ENCODE data around the gene OLFM1.
"Not testable (repeated sequence)": the region's sequence is repeated elsewhere in the genome, so short reads cannot be mapped to it uniquely, and the experiment has no call there.

OLFM1 gene

DNA sequence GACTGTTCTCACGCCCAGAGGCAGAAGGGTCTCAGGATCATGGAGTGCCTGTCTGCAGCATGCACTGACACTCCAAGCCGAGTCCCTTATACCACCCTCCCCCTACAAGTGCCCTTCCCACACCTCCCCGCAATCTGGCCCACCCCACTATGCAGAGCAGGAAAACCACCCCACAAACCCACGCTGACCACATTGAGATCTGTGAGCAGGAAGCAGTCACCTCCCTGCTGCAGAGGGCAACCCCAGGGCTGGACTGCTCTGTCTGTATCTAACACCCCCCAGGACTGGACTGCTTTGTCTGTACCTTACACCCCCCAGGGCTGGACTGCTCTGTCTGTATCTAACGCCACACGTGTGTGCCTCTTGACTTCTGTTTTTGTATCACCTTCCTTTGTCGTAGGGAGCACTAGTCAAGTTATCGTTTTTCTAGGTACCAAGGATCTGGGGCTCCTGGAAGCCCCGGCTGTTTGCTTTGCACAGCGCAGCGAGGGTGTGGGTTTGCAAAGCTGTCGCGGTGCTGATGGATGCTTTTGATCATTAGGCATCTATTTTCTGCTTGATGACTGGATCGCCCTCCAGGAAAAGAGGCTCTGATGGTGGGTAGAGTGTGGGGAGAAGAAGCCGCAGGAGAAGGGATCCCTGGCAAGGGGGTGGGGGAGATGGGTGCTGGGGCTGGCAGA is 21.5 kb downstream of the OLFM1 start:
- no peak for DNase-seq

DNA sequence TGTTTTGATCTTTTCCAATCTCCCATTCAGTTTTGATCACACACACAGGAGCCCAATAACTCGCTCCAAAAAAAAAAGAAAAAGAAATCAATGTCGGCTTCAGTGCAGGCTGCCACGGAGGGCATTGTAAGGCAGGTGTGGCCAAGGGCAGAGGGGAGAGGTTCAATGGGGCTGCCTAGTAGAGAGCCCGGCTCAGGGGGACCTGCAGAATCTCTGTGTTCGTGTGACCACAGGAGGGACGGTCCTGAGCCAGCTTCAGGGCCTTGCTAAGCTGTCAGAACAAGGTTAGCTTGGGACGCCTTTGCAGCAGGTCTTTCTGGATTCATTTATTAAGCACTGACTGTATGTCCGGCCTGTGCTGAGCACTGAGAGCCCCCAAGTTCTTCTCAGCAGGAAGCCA is 22.2 kb downstream of the OLFM1 start:
- no peak for DNase-seq

DNA sequence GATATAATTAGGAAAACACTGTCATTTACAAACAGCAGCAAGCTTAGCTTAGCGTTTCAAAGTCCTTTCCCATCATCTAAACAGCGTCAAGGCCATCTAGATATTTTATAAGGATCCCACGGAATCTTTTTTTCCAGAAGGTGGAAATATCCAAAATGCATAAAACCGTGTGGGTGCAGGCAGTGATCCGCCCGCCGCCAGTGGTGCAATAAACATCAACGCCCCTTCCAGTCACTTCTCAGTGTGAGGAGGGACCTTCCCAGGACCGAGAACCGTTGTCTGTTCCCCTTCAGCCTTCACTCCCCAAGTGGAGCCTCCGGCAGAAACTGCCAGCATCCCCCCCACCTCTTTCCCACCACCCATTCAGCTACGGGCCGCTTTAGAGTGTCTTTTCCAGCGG is 22.9 kb downstream of the OLFM1 start:
- no peak for DNase-seq

DNA sequence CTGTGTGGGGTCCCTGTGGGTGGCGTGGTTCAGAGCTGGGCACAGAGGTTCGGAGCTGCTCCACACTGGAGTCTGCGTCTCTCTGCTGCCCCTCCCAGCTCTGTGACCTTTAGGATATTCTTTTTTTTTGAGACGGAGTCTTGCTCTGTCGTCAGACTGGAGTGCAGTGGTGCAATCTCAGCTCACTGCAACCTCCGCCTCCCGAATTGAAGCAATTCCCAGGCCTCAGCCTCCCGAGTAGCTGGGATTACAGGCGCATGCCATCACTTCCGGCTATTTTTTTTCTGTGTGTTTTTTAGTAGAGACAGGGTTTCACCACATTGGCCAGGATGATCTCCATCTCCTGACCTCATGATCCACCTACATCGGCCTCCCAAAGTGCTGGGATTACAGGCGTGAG is 24.1 kb downstream of the OLFM1 start:
- DNase-seq = not testable (repeated sequence)

DNA sequence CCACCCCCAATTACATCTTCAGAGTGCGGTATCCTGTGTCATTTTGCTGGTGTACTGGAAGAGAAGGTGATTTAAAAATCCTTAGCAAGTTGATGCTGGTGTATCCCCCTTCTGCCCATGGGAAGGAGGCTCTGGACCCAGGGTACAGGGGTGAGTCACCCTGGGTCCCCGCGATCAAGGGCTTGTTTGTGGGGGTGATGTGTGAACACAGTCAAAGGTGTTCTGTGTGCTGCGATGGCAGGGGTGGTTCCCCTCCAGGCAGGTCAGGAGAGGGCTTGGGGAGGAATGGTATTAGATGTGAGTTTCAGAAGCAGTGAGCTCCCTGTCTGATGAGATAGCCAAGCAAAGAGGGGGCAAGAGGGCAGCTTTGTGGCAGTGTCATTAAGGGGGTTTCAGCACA is 28.9 kb downstream of the OLFM1 start:
- DNase-seq = no peak

DNA sequence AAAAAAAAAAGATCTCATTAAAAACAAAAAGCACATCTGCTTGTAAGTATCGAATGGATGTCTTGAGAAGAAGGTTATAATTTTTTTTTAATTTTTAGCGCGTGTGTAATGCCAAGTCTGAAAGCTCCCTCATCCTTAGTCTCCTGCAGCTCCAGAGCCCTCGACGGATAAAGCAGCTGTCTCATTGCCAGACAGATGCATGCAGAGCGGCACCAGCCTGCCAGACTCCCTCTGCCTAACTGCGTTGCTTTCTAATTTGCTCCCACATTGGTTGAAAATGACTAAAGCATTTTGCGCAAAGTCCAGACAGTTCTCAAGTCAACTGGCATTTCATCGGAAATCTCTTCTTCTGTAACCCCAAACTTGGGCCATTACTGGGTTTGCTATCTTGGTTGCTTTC is 29.4 kb downstream of the OLFM1 start:
- no peak for DNase-seq

DNA sequence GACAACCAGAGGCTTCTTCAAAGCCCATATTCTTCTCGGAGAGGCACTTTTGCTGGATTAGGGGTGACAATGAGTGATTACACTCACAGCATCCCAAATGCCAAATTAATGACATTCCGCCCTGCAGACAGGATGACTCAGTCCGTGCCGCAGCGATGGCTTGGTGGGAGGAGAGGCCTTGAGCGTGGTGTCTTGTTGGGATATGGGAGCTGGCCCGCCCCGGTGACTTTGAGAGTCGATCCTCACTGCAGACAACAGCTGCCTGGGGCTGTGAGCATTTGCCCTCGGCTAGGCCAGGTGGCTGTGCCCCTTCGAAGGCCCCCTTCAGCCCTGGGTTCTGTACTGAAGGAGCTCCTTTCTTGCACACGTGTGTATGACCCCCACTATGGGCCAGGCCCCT is 29.8 kb downstream of the OLFM1 start:
- DNase-seq = no peak

DNA sequence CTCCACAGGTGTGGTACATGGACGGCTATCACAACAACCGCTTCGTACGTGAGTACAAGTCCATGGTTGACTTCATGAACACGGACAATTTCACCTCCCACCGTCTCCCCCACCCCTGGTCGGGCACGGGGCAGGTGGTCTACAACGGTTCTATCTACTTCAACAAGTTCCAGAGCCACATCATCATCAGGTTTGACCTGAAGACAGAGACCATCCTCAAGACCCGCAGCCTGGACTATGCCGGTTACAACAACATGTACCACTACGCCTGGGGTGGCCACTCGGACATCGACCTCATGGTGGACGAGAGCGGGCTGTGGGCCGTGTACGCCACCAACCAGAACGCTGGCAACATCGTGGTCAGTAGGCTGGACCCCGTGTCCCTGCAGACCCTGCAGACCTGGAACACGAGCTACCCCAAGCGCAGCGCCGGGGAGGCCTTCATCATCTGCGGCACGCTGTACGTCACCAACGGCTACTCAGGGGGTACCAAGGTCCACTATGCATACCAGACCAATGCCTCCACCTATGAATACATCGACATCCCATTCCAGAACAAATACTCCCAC is 32.1 kb downstream of the OLFM1 start:
- no peak for DNase-seq

DNA sequence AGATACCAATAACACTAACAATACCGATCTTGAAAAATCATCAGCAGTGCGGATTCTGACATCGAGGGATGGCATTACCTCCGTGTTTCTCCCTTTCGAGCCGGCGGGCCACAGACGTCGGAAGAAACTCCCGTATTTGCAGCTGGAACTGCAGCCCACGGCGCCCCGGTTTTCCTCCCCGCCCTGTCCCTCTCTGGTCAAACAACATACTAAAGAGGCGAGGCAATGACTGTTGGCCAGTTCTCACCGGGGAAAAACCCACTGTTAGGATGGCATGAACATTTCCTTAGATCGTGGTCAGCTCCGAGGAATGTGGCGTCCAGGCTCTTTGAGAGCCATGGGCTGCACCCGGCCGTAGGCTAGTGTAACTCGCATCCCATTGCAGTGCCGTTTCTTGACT is 32.8 kb downstream of the OLFM1 start:
- no peak for DNase-seq

DNA sequence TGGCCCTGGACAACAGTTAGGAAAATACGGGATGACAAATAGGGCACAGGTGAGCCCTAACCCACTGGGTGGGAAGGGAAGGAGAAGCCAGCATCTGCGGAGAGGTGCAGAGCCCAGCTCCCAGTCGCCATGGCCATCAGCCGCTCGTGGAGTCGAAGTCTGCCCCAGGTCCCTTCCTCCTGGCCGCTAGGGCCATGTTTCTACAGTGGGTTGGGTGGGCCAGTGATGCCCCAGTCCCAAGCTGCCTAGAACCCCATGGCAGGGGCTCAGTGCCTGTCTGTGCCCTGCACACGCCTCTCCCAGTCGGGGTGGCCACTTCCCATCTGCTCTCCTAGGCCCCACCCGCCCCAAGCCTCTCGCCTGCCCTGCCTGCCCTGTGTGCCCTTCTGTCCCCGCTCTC is 34.8 kb downstream of the OLFM1 start:
- DNase-seq = no peak

DNA sequence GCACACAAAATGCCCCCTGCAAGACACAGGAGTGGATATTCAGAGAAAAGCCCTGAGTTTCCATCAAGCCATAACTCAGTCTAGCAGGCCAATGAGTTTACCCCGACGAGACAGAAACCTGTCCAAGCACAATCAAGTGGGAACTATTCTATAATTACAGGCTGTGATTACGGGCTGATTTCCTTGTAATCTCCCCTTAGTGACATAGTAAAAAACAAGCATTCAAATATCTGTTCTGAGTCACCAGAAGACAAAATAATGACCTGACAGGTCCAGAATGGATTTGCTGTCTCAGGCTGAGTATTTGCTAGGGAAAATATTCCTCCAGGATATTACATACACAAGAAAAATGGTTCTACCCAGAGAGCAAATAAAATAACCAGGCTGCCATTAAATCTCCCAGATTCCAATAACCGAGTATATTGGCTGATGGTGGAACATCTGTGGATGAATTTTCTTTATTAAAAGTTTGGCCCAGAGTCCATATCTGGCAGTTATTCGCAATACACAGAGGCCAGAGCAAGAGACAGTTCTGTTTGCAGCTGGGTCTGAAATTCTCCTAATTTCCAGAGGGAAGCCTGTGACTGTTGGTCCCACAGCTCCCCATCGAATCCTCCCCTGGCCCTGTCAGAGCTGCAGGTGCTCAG is 35.8 kb downstream of the OLFM1 start:
- DNase-seq = no peak

DNA sequence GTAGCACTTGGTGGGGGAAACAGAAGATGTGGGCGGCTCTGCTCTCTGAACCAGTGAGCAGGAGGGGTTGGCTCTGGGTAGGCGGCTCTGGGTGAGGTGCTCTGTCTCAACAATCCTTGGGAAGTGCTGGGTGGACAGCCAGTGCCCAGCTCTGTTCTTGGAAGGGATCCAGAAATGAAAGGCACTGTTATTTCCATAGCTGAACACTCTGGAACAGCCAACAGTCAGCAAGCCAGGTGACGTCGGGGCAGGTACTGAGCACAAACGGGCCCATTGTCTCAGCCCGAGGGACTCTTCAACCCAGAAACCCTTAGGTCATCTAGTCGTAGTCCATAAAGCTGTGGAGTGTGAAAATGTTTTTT is 36.3 kb downstream of the OLFM1 start:
- DNase-seq = no peak

DNA sequence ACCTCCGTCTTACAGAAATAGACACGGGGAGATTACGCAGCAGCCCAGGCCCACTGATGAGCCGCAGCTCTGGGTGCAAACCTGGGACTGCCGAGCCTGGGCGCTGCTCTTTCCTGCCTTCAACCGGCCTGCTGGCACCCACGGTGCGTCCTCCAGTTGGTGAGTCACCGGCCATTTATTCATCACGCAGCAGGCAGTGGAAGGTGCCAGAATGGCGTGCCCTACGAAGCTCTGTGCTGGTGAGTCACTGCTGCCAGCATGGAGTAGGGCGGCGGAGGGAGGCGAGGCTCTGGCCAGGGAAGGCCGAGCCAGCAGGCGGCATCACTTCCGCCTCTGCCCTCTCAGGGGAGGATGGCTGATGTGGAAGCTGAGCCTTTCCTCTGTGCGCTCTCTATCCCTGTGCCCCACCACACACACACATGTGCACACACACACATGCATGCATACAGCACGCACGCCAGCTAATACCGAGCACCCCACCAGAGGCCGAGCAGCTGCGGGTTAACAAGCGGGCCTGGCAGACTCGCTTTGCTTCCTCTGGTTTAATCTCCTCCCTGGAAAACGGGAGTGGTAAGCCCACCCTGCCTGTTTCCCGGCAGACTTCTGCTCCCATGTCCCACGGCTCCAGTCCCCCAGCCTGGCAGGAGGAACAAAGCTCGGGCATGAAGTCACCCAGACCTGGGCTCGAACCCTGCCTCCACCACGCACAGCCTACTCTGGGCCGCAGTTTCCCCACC is 39.2 kb downstream of the OLFM1 start:
- DNase-seq = peak; percentile 89 to 95

DNA sequence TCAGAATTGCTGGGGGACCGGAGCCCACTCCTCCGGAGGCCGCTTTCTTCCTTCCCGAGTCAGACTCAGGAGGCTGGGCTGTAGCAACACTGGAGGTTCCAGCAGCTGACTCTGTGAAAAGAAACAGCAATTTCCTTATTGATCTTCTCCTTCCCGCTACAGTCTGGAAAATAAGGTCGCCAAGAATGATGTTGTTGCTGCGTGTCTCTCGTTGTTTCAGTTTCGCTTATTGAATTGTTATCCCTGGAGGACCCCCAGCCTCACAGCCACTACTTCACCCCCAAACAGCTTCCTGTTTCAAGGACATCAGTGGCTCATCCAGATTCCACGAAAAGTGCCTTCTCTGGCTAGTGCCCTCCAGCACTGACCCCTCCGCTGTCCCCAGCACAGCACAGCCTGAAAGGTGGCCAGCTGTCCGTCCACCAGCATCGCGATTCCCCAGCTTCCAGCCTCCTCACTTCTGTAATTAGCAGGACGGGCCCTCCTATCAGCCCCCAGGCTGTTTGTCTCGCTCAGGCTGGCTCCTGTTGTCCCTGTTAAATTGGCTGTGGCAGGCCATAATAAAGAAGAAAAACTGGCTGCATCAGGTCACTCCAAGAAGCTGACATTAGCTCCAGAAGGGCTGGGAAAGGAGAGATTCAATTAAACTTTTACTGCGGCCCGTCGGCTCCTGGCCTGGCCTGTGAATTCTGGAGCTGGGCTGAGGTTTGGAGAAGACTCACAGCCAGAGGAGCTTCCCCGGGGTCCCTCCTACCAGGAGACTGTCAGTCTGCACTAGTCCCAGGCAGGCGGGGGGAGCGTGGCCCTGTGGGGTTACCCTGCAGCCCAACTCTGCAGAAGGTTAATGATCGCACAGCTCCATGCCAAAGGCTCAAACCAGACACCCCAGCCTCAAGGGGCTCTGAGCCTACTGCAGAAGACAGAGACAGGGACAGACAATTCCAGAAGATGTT is 40.5 kb downstream of the OLFM1 start:
- DNase-seq = no peak

DNA sequence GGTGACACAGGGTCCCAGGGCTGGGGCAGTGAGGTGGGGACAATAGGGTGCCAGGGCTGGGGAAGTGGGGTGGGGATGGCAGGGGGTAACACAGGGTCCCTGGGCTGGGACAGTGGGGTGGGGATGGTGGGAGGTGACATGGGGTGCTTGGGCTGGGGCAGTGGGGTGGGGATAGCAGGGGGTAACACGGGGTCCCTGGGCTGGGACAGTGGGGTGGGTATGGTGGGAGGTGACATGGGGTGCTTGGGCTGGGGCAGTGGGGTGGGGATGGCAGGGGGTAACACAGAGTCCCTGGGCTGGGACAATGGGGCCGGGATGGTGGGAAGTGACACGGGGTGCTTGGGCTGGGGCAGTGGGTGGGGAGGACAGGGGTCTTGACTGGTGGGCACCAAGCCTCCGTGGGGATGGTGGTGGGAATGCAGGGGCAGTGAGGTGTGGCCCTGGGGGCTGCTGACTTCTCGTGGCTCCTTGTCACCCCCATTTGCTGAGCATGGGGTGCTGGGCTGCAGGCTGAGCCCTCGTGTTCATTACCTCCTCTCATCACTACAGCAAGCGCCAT is 41.7 kb downstream of the OLFM1 start:
- no peak for DNase-seq

DNA sequence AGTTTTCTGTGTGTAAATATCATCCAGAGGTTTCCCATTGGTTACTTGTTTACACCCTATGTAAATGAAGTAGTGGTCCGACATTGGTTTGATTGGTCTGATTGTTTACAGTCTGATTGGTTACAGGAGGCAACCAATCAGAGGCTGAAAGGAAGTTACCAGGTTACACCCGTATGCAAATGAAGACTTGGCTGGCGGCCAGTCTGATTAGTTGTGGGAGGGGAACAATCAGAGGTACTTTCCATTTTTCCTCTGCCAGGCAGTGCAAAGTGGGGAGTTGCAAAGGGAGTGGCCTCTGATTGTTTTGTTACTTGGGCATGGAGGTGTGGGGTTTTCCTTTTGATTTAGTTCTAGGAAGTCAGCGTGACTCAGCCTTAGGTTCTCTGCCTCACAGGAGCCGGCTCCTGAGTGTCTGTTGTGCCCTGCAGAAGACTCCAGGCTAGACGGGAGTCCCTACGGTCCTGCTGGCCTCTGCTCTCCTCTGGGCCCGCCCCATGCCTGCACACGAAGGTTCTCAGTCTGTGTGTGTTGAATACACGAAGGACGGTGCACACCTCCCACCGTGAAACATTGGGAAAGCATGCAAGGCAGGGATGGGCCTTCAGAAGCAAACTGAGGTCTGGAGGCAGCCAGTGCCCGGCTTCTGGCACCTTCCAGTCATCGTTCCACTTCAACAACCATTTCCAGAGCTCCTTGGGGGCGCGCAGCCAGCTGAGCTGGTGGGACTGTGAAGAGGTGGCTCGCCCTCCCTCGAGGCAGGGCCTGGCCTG is 42.9 kb downstream of the OLFM1 start:
- DNase-seq = no peak

DNA sequence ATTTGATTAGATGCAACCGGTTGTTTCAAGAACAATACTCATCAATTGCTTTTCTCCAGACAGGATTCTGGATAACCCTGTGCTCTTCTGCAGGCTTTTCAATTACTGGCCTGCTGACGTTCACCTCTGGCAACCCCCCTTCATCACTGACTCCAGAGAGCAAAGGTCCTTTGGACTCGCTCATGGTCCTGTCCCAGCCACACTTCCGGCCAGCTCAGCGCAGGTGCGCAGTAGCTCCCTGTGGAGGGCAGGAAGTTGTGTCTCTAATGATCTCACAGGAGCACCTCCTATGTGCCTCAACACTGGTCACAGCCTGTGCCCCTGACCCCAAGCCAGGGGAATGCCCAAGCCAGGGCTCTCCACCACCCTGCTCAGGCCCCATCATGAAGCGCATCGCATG is 44.0 kb downstream of the OLFM1 start:
- no peak for DNase-seq

DNA sequence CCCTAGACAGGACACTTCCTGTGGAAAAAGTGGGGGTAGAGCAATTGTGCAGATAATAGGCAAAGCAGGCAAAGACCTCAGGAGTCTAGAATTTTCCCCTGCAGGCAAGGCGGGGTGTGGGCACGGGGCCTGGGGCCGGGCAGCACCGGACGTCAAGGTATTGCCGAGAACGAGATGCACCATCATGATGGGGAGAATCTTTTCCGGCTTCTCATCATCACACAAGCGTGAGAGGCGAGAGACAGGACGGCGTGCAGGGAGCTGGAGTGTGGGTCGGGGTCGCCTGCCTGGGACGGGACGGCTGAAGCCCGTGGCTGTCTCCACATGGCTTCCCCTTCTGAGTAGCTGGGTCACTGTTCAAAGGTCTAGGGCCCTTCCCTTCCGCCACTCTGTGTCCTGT is 44.5 kb downstream of the OLFM1 start:
- DNase-seq = no peak

DNA sequence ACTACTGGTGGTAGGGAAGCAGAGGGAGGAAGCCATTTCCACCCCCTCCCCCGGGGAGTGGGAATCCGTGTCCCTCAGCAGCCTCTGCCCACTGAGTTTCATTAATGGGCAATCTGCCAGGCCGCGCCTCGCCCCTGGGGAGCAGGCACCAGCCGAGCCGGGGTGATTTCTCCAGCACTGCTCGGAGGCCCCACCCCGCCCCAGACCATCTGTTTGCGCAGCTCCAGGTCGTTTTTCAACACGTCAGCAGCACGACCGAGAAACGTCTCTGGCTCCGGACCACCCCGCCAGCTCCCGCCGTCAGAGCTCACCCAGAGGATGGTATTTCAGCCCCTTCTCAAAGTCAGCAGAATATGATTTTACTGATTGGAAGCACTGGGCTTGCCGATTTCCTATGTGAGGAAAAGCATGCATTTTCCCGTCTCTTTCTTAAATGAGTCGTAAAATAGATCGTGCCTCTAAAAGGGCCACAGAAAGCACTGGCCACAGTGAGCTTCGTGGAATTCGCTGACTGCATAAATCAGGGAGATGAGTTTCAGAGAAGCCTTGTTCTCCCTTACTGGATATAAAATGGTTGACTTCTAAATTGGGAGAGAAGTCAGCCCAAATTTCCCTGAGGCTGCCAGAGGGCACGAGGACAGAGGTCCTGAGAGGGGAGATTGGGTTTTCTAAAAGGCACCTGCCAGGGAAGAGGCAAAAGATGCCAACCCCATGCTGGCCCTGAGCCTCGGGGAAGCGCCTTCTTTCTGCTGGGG is 47.0 kb downstream of the OLFM1 start:
- DNase-seq = no peak

DNA sequence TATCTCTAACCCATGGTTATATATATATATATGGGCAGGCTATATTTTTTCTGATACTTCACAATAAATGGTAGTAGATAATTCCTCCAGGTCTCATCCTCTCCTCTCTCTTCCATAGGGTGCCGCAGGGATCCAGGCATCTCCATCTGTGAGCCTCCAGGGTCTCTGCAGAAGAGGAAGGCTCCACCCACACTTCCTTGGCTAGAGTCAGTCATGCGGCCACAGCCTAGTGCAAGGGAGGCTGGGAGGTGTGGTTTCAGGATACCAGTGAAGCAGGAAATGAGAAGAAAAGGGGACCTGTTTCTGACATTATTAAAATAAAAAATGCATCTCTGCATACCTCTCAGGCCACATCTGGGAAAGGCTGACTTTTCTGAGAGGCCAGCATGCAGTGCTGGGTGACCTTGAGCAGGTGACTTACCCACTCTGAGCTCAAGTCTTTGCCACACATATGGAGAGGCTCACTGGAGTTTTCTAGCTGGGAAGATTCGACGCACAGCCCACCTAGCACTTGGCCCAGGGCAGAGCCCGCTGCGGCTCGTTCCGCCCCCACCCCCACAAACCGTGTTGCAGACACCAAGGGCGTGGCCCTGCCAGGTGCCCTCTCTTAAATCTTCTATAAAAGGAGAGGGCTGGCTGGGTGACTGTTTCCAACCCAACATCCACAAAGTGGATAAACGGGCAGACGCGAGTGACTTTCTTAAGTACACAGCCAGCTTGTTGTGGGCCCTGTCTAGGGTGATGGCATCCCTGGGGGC is 47.9 kb downstream of the OLFM1 start:
- DNase-seq = no peak
